Astrocyte of the cerebellum (primary cell): ENCODE results near the gene ETFRF1.

Experiments
- DNase-seq: peaks from one replicate; pipeline ENCODE4 v3.0.0-alpha.2; 2011; ENCODE audit warnings: low read depth
- H3K4me3 ChIP-seq: 2 replicates; pipeline ENCODE4 v1.5.1; 2011; ENCODE audit warnings: mild to moderate bottlenecking, low read depth, low read length, moderate library complexity
- CTCF ChIP-seq: IDR thresholded peaks from 2 replicates; pipeline ENCODE4 v1.5.1; 2012; ENCODE audit warnings: low read length, low read depth, moderate library complexity, mild to moderate bottlenecking; ENCODE audit errors: missing control alignments
- in situ Hi-C: cut with HindIII; loops from 2 replicates; pipeline ENCODE4 v1.10.0; 2017; ENCODE audit warnings: low sequenced_read_pairs

The ETFRF1 gene

GRCh38 chr12:25189656-25190055 lies 5.4 kb upstream of the ETFRF1 start:
- no peak for TF ChIP-seq CTCF
- DNase-seq: peak; percentile 73
- in situ Hi-C loops: no loop called here

GRCh38 chr12:25190793-25191192 lies 4.2 kb upstream of the ETFRF1 start:
- no peak for TF ChIP-seq CTCF
- in situ Hi-C loops: no loop called here
- no peak for DNase-seq
- H3K4me3 ChIP-seq: no peak overlapping the region

More at GRCh38 chr12:25189656-25190055, 5.4 kb upstream of the ETFRF1 start:
- H3K4me3 ChIP-seq: no peak overlapping the region

- in situ Hi-C loops: no loop called here
- DNase-seq: no peak
- peak overlapping the region; percentile 63 for H3K4me3 ChIP-seq
- no peak for TF ChIP-seq CTCF
These were observed 823 bp upstream of the ETFRF1 start for GRCh38 chr12:25194214-25194613.

- no peak for DNase-seq
- peak overlapping the region; percentile 63 for H3K4me3 ChIP-seq
- in situ Hi-C loops: no loop called here
- no peak for TF ChIP-seq CTCF
These were observed 348 bp upstream of the ETFRF1 start for GRCh38 chr12:25194722-25195055.

GRCh38 chr12:25197608-25198007 lies 2.6 kb downstream of the ETFRF1 start:
- no peak for TF ChIP-seq CTCF
- no peak for DNase-seq
- H3K4me3 ChIP-seq: no peak overlapping the region
- in situ Hi-C loops: no loop called here

GRCh38 chr12:25200703-25201102 lies 5.7 kb downstream of the ETFRF1 start:
- in situ Hi-C loops: no loop called here
- TF ChIP-seq CTCF: no peak

GRCh38 chr12:25202137-25202536 lies 7.1 kb downstream of the ETFRF1 start:
- TF ChIP-seq CTCF: no peak
- no peak for DNase-seq
- H3K4me3 ChIP-seq: no peak overlapping the region
- in situ Hi-C loops: no loop called here

More at GRCh38 chr12:25200703-25201102, 5.7 kb downstream of the ETFRF1 start:
- no peak overlapping the region for H3K4me3 ChIP-seq
- peak; percentile 40 for DNase-seq
